ENCODE measurements around the gene FRY. TPM values are rescaled to one million over a fixed set of nuclear protein-coding genes. Genes with fewer than 3 reads are reported as not detected.

Gene FRY
- total and polyA plus RNA-seq, 10 of the 15 experiments (the other 5 are each of a cell fraction or from before 2014, with no cell fraction given), result 0.18 to 1.4 (median 0.30) TPM

DNA sequence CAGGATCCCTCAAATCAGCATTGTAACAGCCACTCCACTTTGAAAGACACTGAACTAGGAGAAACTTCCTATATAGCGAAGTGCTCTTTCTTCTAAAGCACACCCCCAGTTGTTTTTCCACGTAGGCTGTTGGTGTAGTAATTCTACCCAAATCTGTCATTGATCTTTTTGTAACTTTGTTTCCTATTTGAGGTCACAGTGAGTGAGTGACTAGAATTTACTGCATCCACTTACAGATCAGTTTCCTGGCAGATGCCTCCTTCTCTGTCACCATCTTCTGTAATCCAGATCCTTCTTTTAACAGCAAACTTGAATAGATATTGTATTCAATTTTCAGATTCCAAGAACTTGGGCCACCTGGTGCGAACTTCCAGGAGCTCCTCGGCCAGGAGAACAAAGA, 268.3 kb downstream of the FRY start:
- POLR2A ChIA-PET, result no interaction called here
- no peaks in the 10 kb centered on the region for H4K20me1 ChIP-seq (ENCODE audit: control insufficient read depth, insufficient read depth)

DNA sequence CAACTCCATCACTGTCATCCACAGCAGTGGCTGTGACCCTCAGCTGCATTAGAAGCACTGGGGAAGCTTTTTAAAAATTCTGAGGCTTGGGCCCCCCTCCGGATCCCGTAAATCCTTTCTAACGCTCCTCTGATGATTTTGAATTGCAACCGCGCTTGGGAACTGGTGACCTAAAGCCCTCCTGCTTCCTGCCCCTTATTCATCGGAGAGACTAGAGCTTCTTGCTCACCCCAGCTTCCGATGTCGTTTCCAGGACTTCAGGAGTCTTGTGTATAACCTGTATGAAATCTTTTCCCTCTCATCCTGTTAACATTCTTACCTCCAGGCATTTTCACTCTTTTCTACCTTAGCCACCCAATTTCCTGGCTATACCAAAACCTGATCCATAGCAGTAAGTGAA, 268.8 kb downstream of the FRY start:
- H3K9ac ChIP-seq (ENCODE audit: control insufficient read depth, insufficient read depth, low read length), result no peak overlapping the region
- H3K79me2 ChIP-seq (ENCODE audit: control insufficient read depth, insufficient read depth, low read length), result no peaks in the 10 kb centered on the region
- SMC1A ChIA-PET (ENCODE audit: uncharacterized antibody, unreplicated experiment), result no interaction called here
- no peak overlapping the region for H3K4me3 ChIP-seq
- no peak for ATAC-seq
- H3K4me2 ChIP-seq (ENCODE audit: control insufficient read depth, insufficient read depth), result no peak overlapping the region
- H3K4me1 ChIP-seq (ENCODE audit: control insufficient read depth, insufficient read depth, low read length), result no peaks in the 10 kb centered on the region
- H3K9me3 ChIP-seq (replicated peaks; ENCODE audit: control insufficient read depth, insufficient read depth, low read length), result no peaks in the 10 kb centered on the region
- no peaks in the 10 kb centered on the region for H3K36me3 ChIP-seq (ENCODE audit: control insufficient read depth in 2 of 2, insufficient read depth in 2 of 2, low read length in 1 of 2)
- WGBS (ENCODE audit: insufficient coverage, insufficient replicate concordance, low lambda C conversion rate, missing lambda C conversion rate), result 30% methylated on average over 8 of the region's 8 CpGs
- intact Hi-C loops (cut with micrococcal nuclease; ENCODE audit: unreplicated experiment), result no loop called here
- RAD21 ChIA-PET (ENCODE audit: unreplicated experiment), result no interaction called here
- FAIRE-seq, result no peak
- CTCF ChIA-PET, result interaction anchor here (0.8 to 1.5 kb wide), 2 partner anchors 54 to 175 kb away, joined by 3 to 5 read pairs; no protein-coding TSS in a partner anchor
- in situ Hi-C loops (cut with MboI), result no loop called here
- H4K20me1 ChIP-seq (ENCODE audit: control insufficient read depth, insufficient read depth), result no peaks in the 10 kb centered on the region
- no peak for DNase-seq (ENCODE audit: low read depth, low spot score)
- BruUV-seq (replicated peaks), result no TSS peak
- peaks cover 5 to 16% of the 10 kb centered on the region in 2 experiments; a peak in 3 of 4 replicates for H3K27me3 ChIP-seq (replicated peaks in 1 of 2; ENCODE audit: control insufficient read depth in 2 of 2, insufficient read depth in 2 of 2, low read length in 1 of 2)
- POLR2A ChIA-PET, result no interaction called here
- no peak overlapping the region for H2AFZ ChIP-seq (ENCODE audit: control insufficient read depth, low read depth, low read length)
- no peak overlapping the region for H3K27ac ChIP-seq (ENCODE audit: control insufficient read depth, insufficient read depth)
- TF ChIP-seq EED (IDR thresholded peaks at IDR 0.05; ENCODE audit: low read depth) (no peak), IKZF2 (IDR thresholded peaks at IDR 0.05) (no peak), MEF2A (IDR thresholded peaks at IDR 0.05; ENCODE audit: insufficient read depth, low read depth, low read length) (no peak), JUNB (IDR thresholded peaks at IDR 0.05) (no peak), ATF7 (IDR thresholded peaks at IDR 0.05; ENCODE audit: low read depth) (no peak), ASH2L (IDR thresholded peaks at IDR 0.05; ENCODE audit: borderline replicate concordance, low read depth) (no peak), SUPT20H (IDR thresholded peaks at IDR 0.05; ENCODE audit: borderline replicate concordance, control insufficient read depth, low read depth, low read length) (no peak)
- TF ChIP-seq, protein P1, sequence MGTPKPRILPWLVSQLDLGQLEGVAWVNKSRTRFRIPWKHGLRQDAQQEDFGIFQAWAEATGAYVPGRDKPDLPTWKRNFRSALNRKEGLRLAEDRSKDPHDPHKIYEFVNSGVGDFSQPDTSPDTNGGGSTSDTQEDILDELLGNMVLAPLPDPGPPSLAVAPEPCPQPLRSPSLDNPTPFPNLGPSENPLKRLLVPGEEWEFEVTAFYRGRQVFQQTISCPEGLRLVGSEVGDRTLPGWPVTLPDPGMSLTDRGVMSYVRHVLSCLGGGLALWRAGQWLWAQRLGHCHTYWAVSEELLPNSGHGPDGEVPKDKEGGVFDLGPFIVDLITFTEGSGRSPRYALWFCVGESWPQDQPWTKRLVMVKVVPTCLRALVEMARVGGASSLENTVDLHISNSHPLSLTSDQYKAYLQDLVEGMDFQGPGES (IDR thresholded peaks at IDR 0.05), result no peak
- TF ChIP-seq, protein P2, sequence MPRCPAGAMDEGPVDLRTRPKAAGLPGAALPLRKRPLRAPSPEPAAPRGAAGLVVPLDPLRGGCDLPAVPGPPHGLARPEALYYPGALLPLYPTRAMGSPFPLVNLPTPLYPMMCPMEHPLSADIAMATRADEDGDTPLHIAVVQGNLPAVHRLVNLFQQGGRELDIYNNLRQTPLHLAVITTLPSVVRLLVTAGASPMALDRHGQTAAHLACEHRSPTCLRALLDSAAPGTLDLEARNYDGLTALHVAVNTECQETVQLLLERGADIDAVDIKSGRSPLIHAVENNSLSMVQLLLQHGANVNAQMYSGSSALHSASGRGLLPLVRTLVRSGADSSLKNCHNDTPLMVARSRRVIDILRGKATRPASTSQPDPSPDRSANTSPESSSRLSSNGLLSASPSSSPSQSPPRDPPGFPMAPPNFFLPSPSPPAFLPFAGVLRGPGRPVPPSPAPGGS (IDR thresholded peaks at IDR 0.05; ENCODE audit: borderline replicate concordance, insufficient read depth, low read depth, low read length, poor library complexity, severe bottlenecking), result no peak
- TF ChIP-seq, protein P3, sequence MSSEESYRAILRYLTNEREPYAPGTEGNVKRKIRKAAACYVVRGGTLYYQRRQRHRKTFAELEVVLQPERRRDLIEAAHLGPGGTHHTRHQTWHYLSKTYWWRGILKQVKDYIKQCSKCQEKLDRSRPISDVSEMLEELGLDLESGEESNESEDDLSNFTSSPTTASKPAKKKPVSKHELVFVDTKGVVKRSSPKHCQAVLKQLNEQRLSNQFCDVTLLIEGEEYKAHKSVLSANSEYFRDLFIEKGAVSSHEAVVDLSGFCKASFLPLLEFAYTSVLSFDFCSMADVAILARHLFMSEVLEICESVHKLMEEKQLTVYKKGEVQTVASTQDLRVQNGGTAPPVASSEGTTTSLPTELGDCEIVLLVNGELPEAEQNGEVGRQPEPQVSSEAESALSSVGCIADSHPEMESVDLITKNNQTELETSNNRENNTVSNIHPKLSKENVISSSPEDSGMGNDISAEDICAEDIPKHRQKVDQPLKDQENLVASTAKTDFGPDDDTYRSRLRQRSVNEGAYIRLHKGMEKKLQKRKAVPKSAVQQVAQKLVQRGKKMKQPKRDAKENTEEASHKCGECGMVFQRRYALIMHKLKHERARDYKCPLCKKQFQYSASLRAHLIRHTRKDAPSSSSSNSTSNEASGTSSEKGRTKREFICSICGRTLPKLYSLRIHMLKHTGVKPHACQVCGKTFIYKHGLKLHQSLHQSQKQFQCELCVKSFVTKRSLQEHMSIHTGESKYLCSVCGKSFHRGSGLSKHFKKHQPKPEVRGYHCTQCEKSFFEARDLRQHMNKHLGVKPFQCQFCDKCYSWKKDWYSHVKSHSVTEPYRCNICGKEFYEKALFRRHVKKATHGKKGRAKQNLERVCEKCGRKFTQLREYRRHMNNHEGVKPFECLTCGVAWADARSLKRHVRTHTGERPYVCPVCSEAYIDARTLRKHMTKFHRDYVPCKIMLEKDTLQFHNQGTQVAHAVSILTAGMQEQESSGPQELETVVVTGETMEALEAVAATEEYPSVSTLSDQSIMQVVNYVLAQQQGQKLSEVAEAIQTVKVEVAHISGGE (CRISPR knock-in tag; IDR thresholded peaks at IDR 0.05), result no peak

More for the DNA sequence above, 268.3 kb downstream of the FRY start:
- no peak for ATAC-seq
- no peak overlapping the region for H3K27ac ChIP-seq (ENCODE audit: control insufficient read depth, insufficient read depth)
- 23% methylated on average over 4 of the region's 4 CpGs for WGBS (ENCODE audit: insufficient coverage, insufficient replicate concordance, low lambda C conversion rate, missing lambda C conversion rate)
- FAIRE-seq, result no peak
- H3K79me2 ChIP-seq (ENCODE audit: control insufficient read depth, insufficient read depth, low read length), result no peaks in the 10 kb centered on the region
- ChIA-PET SMC1A (ENCODE audit: uncharacterized antibody, unreplicated experiment) (no interaction called here), CTCF (interaction anchor here (0.6 to 1.5 kb wide), 3 partner anchors 53 to 174 kb away, joined by 3 to 5 read pairs (median 3); no protein-coding TSS in a partner anchor), RAD21 (ENCODE audit: unreplicated experiment) (no interaction called here)
- H3K36me3 ChIP-seq (ENCODE audit: control insufficient read depth in 2 of 2, insufficient read depth in 2 of 2, low read length in 1 of 2), result no peaks in the 10 kb centered on the region
- no peak overlapping the region for H3K4me3 ChIP-seq
- no peaks in the 10 kb centered on the region for H3K9me3 ChIP-seq (replicated peaks; ENCODE audit: control insufficient read depth, insufficient read depth, low read length)
- no peak for DNase-seq (ENCODE audit: low read depth, low spot score)
- BruUV-seq (replicated peaks), result no TSS peak
- no peaks in the 10 kb centered on the region for H3K4me1 ChIP-seq (ENCODE audit: control insufficient read depth, insufficient read depth, low read length)
- in situ Hi-C loops (cut with MboI), result no loop called here
- H3K4me2 ChIP-seq (ENCODE audit: control insufficient read depth, insufficient read depth), result no peak overlapping the region
- H3K27me3 ChIP-seq (replicated peaks in 1 of 2; ENCODE audit: control insufficient read depth in 2 of 2, insufficient read depth in 2 of 2, low read length in 1 of 2), result peaks cover 5 to 16% of the 10 kb centered on the region in 2 experiments; a peak in 3 of 4 replicates
- H2AFZ ChIP-seq (ENCODE audit: control insufficient read depth, low read depth, low read length), result no peak overlapping the region
- no peak overlapping the region for H3K9ac ChIP-seq (ENCODE audit: control insufficient read depth, insufficient read depth, low read length)
- TF ChIP-seq, protein P4, sequence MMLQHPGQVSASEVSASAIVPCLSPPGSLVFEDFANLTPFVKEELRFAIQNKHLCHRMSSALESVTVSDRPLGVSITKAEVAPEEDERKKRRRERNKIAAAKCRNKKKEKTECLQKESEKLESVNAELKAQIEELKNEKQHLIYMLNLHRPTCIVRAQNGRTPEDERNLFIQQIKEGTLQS (IDR thresholded peaks at IDR 0.05; ENCODE audit: borderline replicate concordance, extremely low read depth, low read depth, low read length), result no peak
- intact Hi-C loops (cut with micrococcal nuclease; ENCODE audit: unreplicated experiment), result no loop called here
